Measurements from ENCODE around the gene SYP. TPM values are rescaled to one million over a fixed set of nuclear protein-coding genes. Genes with fewer than 3 reads are reported as not detected.
"Not testable (repeated sequence)": the region's sequence is repeated elsewhere in the genome, so short reads cannot be mapped to it uniquely, and the experiment has no call there.

Gene SYP
- total RNA-seq, 1 experiment from 2014 or later: 8.7 TPM

GRCh38 chrX:49155900-49156837 is 43.8 kb downstream of the SYP start:
- peak; percentile 87 for DNase-seq (ENCODE audit: low spot score)
- in situ Hi-C loops (cut with HindIII; ENCODE audit: low sequenced_read_pairs): no loop called here

GRCh38 chrX:49155243-49155899 is 44.6 kb downstream of the SYP start:
- peak; percentile 81 for DNase-seq (ENCODE audit: low spot score)
- in situ Hi-C loops (cut with HindIII; ENCODE audit: low sequenced_read_pairs): no loop called here

GRCh38 chrX:49153467-49153866 is 46.5 kb downstream of the SYP start:
- in situ Hi-C loops (cut with HindIII; ENCODE audit: low sequenced_read_pairs): no loop called here

GRCh38 chrX:49149291-49149690 is 50.7 kb downstream of the SYP start:
- in situ Hi-C loops (cut with HindIII; ENCODE audit: low sequenced_read_pairs); DNase-seq (ENCODE audit: low spot score): not testable (repeated sequence)

More at GRCh38 chrX:49153467-49153866, 46.5 kb downstream of the SYP start:
- DNase-seq (ENCODE audit: low spot score): no peak

GRCh38 chrX:49148390-49149100 is 51.4 kb downstream of the SYP start:
- in situ Hi-C loops (cut with HindIII; ENCODE audit: low sequenced_read_pairs); DNase-seq (ENCODE audit: low spot score): not testable (repeated sequence)

- in situ Hi-C loops (cut with HindIII; ENCODE audit: low sequenced_read_pairs): no loop called here
- DNase-seq (ENCODE audit: low spot score): no peak
These were observed 52.1 kb downstream of the SYP start for GRCh38 chrX:49147936-49148335.

- in situ Hi-C loops (cut with HindIII; ENCODE audit: low sequenced_read_pairs): no loop called here
These were observed 52.7 kb downstream of the SYP start for GRCh38 chrX:49147282-49147681.

GRCh38 chrX:49143154-49143553 is 56.8 kb downstream of the SYP start:
- in situ Hi-C loops (cut with HindIII; ENCODE audit: low sequenced_read_pairs); DNase-seq (ENCODE audit: low spot score): not testable (repeated sequence)

More at GRCh38 chrX:49147282-49147681, 52.7 kb downstream of the SYP start:
- no peak for DNase-seq (ENCODE audit: low spot score)

- DNase-seq (ENCODE audit: low spot score); in situ Hi-C loops (cut with HindIII; ENCODE audit: low sequenced_read_pairs): not testable (repeated sequence)
These were observed 57.7 kb downstream of the SYP start for GRCh38 chrX:49142264-49142663.

- no peak for DNase-seq (ENCODE audit: low spot score)
- in situ Hi-C loops (cut with HindIII; ENCODE audit: low sequenced_read_pairs): no loop called here
These were observed 60.3 kb downstream of the SYP start for GRCh38 chrX:49139713-49140112.

Other genes starting within 250 kb of the SYP start
- 70.5 and 75.2 TPM in 2 replicates for gene OTUD5, start 242.6 kb downstream of the SYP start, total RNA-seq (2014; rRNA removed; shearing (Covaris generic))
- 0.37 and 0.44 TPM in 2 replicates for gene KCND1, start 228.3 kb downstream of the SYP start, total RNA-seq (2014; rRNA removed; shearing (Covaris generic))
- 19.1 and 22.9 TPM in 2 replicates for gene GRIPAP1, start 197.9 kb downstream of the SYP start, total RNA-seq (2014; rRNA removed; shearing (Covaris generic))
- 27.3 and 50.0 TPM in 2 replicates for gene TFE3, start 156.8 kb downstream of the SYP start, total RNA-seq (2014; rRNA removed; shearing (Covaris generic))
- gene CCDC120, start 141.2 kb downstream of the SYP start, total RNA-seq (2014; rRNA removed; shearing (Covaris generic)): 0.12 and 0.98 TPM in 2 replicates
- gene PRAF2, start 126.2 kb downstream of the SYP start, total RNA-seq (2014; rRNA removed; shearing (Covaris generic)): 4.6 and 10.8 TPM in 2 replicates
- gene WDR45, start 120.3 kb downstream of the SYP start, total RNA-seq (2014; rRNA removed; shearing (Covaris generic)): 18.6 and 36.0 TPM in 2 replicates
- 27.2 and 28.2 TPM in 2 replicates for gene GPKOW, start 76.5 kb downstream of the SYP start, total RNA-seq (2014; rRNA removed; shearing (Covaris generic))
- 2.7 and 14.2 TPM in 2 replicates for gene MAGIX, start 37.4 kb downstream of the SYP start, total RNA-seq (2014; rRNA removed; shearing (Covaris generic))
- 26.8 and 32.4 TPM in 2 replicates for gene PLP2, start 28.3 kb downstream of the SYP start, total RNA-seq (2014; rRNA removed; shearing (Covaris generic))
- 15.4 and 18.4 TPM in 2 replicates for gene PRICKLE3, start 13.8 kb downstream of the SYP start, total RNA-seq (2014; rRNA removed; shearing (Covaris generic))
- not detected in 2 replicates for gene CACNA1F, start 33.1 kb upstream of the SYP start, total RNA-seq (2014; rRNA removed; shearing (Covaris generic))
- gene CCDC22, start 35.3 kb upstream of the SYP start, total RNA-seq (2014; rRNA removed; shearing (Covaris generic)): 24.2 and 32.0 TPM in 2 replicates
- not detected in 2 replicates for gene FOXP3, start 64.5 kb upstream of the SYP start, total RNA-seq (2014; rRNA removed; shearing (Covaris generic))
- gene PPP1R3F, start 69.6 kb upstream of the SYP start, total RNA-seq (2014; rRNA removed; shearing (Covaris generic)): 2.0 and 2.5 TPM in 2 replicates
- gene GAGE10, start 103.5 kb upstream of the SYP start, total RNA-seq (2014; rRNA removed; shearing (Covaris generic)): not detected in 2 replicates
- gene GAGE12J, start 121.8 kb upstream of the SYP start, total RNA-seq (2014; rRNA removed; shearing (Covaris generic)): not detected in 2 replicates
- not detected in 2 replicates for gene GAGE13, start 131.4 kb upstream of the SYP start, total RNA-seq (2014; rRNA removed; shearing (Covaris generic))

Measured in G401 (cell line).